H1 (cell line): Measurements from ENCODE around the gene APC2. TPM values are rescaled to one million over a fixed set of nuclear protein-coding genes. Genes with fewer than 3 reads are reported as not detected.
"Not testable (repeated sequence)": the region's sequence is repeated elsewhere in the genome, so short reads cannot be mapped to it uniquely, and the experiment has no call there.

Experiments used
- CTCF ChIA-PET: fragments of 300-600 bp; sonication (Branson Sonifier 250); formaldehyde crosslinking; loops from one replicate; lab custom pipeline; 2021; ENCODE audit not compliant: partially characterized antibody; lab: Charles Lee
- POLR2A ChIA-PET: fragments of 300-600 bp; sonication (Branson Sonifier 250); formaldehyde crosslinking; loops from one replicate; lab custom pipeline; 2021; ENCODE audit warnings: inconsistent platforms; ENCODE audit not compliant: partially characterized antibody; lab: Charles Lee
- DNase-seq, 2 experiments: peaks; one replicate each; pipeline versions ENCODE4 v3.0.0 to v3.0.0-alpha.2; 2010 to 2022; ENCODE audit warnings: low spot score in 2 of 2, low read depth in 1 of 2, mixed read lengths in 1 of 2
- FAIRE-seq: peaks from 2 replicates; lab custom pipeline; 2011; peaks lifted over from hg19 to GRCh38; lab: Jason Lieb, UNC
- H2AFZ ChIP-seq: 2 replicates; pipeline ENCODE4 v1.8.1; 2012; ENCODE audit warnings: low read length, inconsistent platforms
- H2AK5ac ChIP-seq: 2 replicates; pipeline ENCODE4 v1.6.1; 2013; ENCODE audit warnings: low read depth, low read length
- H2BK120ac ChIP-seq: replicated peaks from 2 replicates; pipeline ENCODE3; 2013; ENCODE audit warnings: low read depth, low read length, inconsistent platforms
- H2BK12ac ChIP-seq: 2 replicates; pipeline ENCODE4 v1.6.1; 2013; ENCODE audit warnings: low read depth, low read length
- H2BK15ac ChIP-seq: 2 replicates; pipeline ENCODE4 v1.6.1; 2013; ENCODE audit warnings: low read length
- H2BK20ac ChIP-seq: 2 replicates; pipeline ENCODE4 v1.6.1; 2013; ENCODE audit warnings: low read length
- H2BK5ac ChIP-seq: 2 replicates; pipeline ENCODE4 v1.6.1; 2013; ENCODE audit warnings: low read depth, low read length
- H3K14ac ChIP-seq: 2 replicates; pipeline ENCODE4 v1.6.1; 2013; ENCODE audit warnings: inconsistent platforms; ENCODE audit not compliant: insufficient read length
- H3K18ac ChIP-seq: 2 replicates; pipeline ENCODE4 v1.6.1; 2013; ENCODE audit warnings: low read length; ENCODE audit errors: extremely low read depth
- H3K23ac ChIP-seq: 2 replicates; pipeline ENCODE4 v1.6.1; 2013; ENCODE audit warnings: inconsistent platforms; ENCODE audit not compliant: insufficient read length
- H3K23me2 ChIP-seq: 2 replicates; pipeline ENCODE4 v1.6.1; 2013; ENCODE audit warnings: low read depth, low read length
- H3K27ac ChIP-seq: 2 replicates; pipeline ENCODE4 v1.6.1; 2011; ENCODE audit warnings: low read depth, low read length, inconsistent platforms
- H3K27me3 ChIP-seq, 4 experiments: replicated peaks in 1 of 4; 1 replicate in 1 of 4; 2 replicates in 3 of 4; pipeline versions ENCODE4 v1.6.1 to v1.8.1; 2011 to 2013; ENCODE audit warnings: low read length in 3 of 4, mild to moderate bottlenecking in 3 of 4, inconsistent platforms in 2 of 4, mixed read lengths in 2 of 4, moderate library complexity in 1 of 4; ENCODE audit not compliant: control insufficient read depth in 3 of 4, insufficient read depth in 3 of 4; ENCODE audit errors: extremely low read depth in 1 of 4
- H3K36me3 ChIP-seq, 4 experiments: 2 replicates each; pipeline versions ENCODE4 v1.6.1 to v1.8.1; 2011 to 2013; ENCODE audit warnings: mild to moderate bottlenecking in 4 of 4, low read length in 3 of 4, moderate library complexity in 2 of 4, control low read depth in 1 of 4, inconsistent platforms in 1 of 4; ENCODE audit not compliant: insufficient read depth in 4 of 4, control insufficient read depth in 2 of 4
- H3K4ac ChIP-seq: replicated peaks from 2 replicates; pipeline ENCODE3; 2013; ENCODE audit warnings: low read length, low read depth, mixed read lengths, inconsistent platforms; ENCODE audit not compliant: insufficient read length
- H3K4me1 ChIP-seq, 4 experiments: replicated peaks in 1 of 4; 1 replicate in 1 of 4; 2 replicates in 3 of 4; pipeline versions ENCODE4 v1.6.1 to v1.8.1; 2011 to 2013; ENCODE audit warnings: low read length in 3 of 4, inconsistent platforms in 2 of 4, mixed read lengths in 1 of 4; ENCODE audit not compliant: insufficient read depth in 4 of 4, control insufficient read depth in 3 of 4
- H3K4me2 ChIP-seq, 2 experiments: 2 replicates each; pipeline versions ENCODE4 v1.6.1 to v1.8.1; 2011 to 2013; ENCODE audit warnings: low read depth in 2 of 2, low read length in 2 of 2, control low read depth in 1 of 2, inconsistent platforms in 1 of 2, mild to moderate bottlenecking in 1 of 2; ENCODE audit not compliant: insufficient read depth in 1 of 2
- H3K4me3 ChIP-seq, 4 experiments: fragments of 200-600, 300-600 bp in 1 of 4; sonication (generic), shearing (Covaris generic), sonication (Bioruptor Twin) in 1 of 4; 2 replicates each; pipeline versions ENCODE4 v1.5.1 to v1.8.1; 2011 to 2016; ENCODE audit warnings: low read length in 4 of 4, low read depth in 3 of 4, control low read depth in 2 of 4, inconsistent platforms in 2 of 4, mild to moderate bottlenecking in 2 of 4, mixed read lengths in 1 of 4, moderate library complexity in 1 of 4; ENCODE audit not compliant: insufficient read depth in 2 of 4; ENCODE audit errors: extremely low read depth in 1 of 4
- H3K56ac ChIP-seq: replicated peaks from 2 replicates; pipeline ENCODE3; 2013; ENCODE audit warnings: low read depth, mild to moderate bottlenecking, mixed read lengths, low read length, inconsistent platforms; ENCODE audit not compliant: insufficient read length
- H3K79me1 ChIP-seq: 2 replicates; pipeline ENCODE4 v1.6.1; 2013; ENCODE audit warnings: low read depth, low read length, control low read depth
- H3K79me2 ChIP-seq, 2 experiments: 2 replicates each; pipeline versions ENCODE4 v1.6.1 to v1.8.1; 2012 to 2013; ENCODE audit warnings: low read length in 2 of 2, mild to moderate bottlenecking in 2 of 2, inconsistent platforms in 1 of 2; ENCODE audit not compliant: insufficient read depth in 2 of 2, control insufficient read depth in 1 of 2
- H3K9ac ChIP-seq, 4 experiments: replicated peaks in 1 of 4; 1 replicate in 1 of 4; 2 replicates in 3 of 4; pipeline versions ENCODE4 v1.6.1 to v1.8.1; 2011 to 2013; ENCODE audit warnings: low read depth in 3 of 4, low read length in 3 of 4, control low read depth in 2 of 4, mild to moderate bottlenecking in 2 of 4, moderate library complexity in 2 of 4, inconsistent platforms in 1 of 4; ENCODE audit errors: extremely low read depth in 1 of 4
- H3K9me3 ChIP-seq, 2 experiments: 2 replicates each; pipeline versions ENCODE4 v1.6.1 to v1.8.1; 2012 to 2013; ENCODE audit warnings: mild to moderate bottlenecking in 2 of 2, moderate library complexity in 2 of 2, control low read depth in 1 of 2, inconsistent platforms in 1 of 2, low read depth in 1 of 2, low read length in 1 of 2, mixed read lengths in 1 of 2; ENCODE audit not compliant: insufficient read depth in 2 of 2
- H4K20me1 ChIP-seq, 2 experiments: replicated peaks in 1 of 2; 2 replicates each; pipeline versions ENCODE3 to v1.8.1; 2011 to 2013; ENCODE audit warnings: inconsistent platforms in 2 of 2, low read length in 2 of 2, mild to moderate bottlenecking in 1 of 2; ENCODE audit not compliant: insufficient read depth in 2 of 2, control insufficient read depth in 1 of 2
- H4K5ac ChIP-seq: 2 replicates; pipeline ENCODE4 v1.6.1; 2013; ENCODE audit warnings: low read length, low read depth, mixed read lengths, inconsistent platforms; ENCODE audit not compliant: insufficient read length
- H4K8ac ChIP-seq: 2 replicates; pipeline ENCODE4 v1.8.0; 2013; ENCODE audit warnings: mild to moderate bottlenecking, moderate library complexity, low read length, inconsistent platforms; ENCODE audit not compliant: insufficient read depth; ENCODE audit errors: extremely low read depth
- H4K91ac ChIP-seq: replicated peaks from 2 replicates; pipeline ENCODE3; 2013; ENCODE audit warnings: low read length, mixed read lengths, inconsistent platforms; ENCODE audit not compliant: insufficient read length
- WGBS, 2 experiments: shearing (Covaris generic) in 1 of 2; methylation state at CpG; one replicate each; pipeline versions ENCODE4 v1.1.6 to v1.1.7; 2013 to 2015; ENCODE audit warnings: low lambda C conversion rate in 2 of 2, mixed read lengths in 2 of 2, inconsistent platforms in 1 of 2, low coverage in 1 of 2, missing lambda C conversion rate in 1 of 2; ENCODE audit not compliant: insufficient replicate concordance in 2 of 2, insufficient coverage in 1 of 2, insufficient read length in 1 of 2; ENCODE audit errors: extremely low coverage in 1 of 2, missing lambda C conversion rate in 1 of 2; 5-methylcytosine and 5-hydroxymethylcytosine counted together
- polyA plus RNA-seq, 7 experiments: library from polyadenylated mRNA; depleted of rRNA in 3 of 7; stranded (reverse) in 5 of 7; unstranded in 2 of 7; fragments of >200 nt in 5 of 7; fragments of 200-250 nt in 2 of 7; gene quantifications; 1 replicate in 5 of 7; 2 replicates in 1 of 7; 4 replicates in 1 of 7; pipeline versions ENCODE4 v1.2.1 to v1.2.3, GENCODE V29; 2011 to 2013; ENCODE audit warnings: missing spikeins in 2 of 7, mixed read lengths in 2 of 7
- total RNA-seq: library from RNA; stranded (reverse); fragmentation: NEBNext Ultra II Directional; extraction: Animal tissue kit (Norgen Biotek cat#: 25700); gene quantifications from 2 replicates; pipeline ENCODE4 v1.2.1, GENCODE V29; 2021

The APC2 gene
- total and polyA plus RNA-seq, 2 of the 8 experiments (the other 6 are each of a cell fraction or from before 2014, with no cell fraction given), result 1.3 to 4.1 TPM

- H3K27ac ChIP-seq, H3K79me2 ChIP-seq, H4K8ac ChIP-seq, H3K4me3 ChIP-seq, H3K14ac ChIP-seq, H3K23me2 ChIP-seq, H3K23ac ChIP-seq, H3K9me3 ChIP-seq, H3K9ac ChIP-seq, H4K5ac ChIP-seq, H3K18ac ChIP-seq, H2BK5ac ChIP-seq, H2BK120ac ChIP-seq, H2BK15ac ChIP-seq, H2BK12ac ChIP-seq, H3K4ac ChIP-seq, H4K91ac ChIP-seq, FAIRE-seq, H2AFZ ChIP-seq, DNase-seq, H3K4me1 ChIP-seq, H2AK5ac ChIP-seq, H3K56ac ChIP-seq, H3K79me1 ChIP-seq, H2BK20ac ChIP-seq, H3K36me3 ChIP-seq, H3K4me2 ChIP-seq: not testable (repeated sequence)
- peaks cover 15 to 32% of the 10 kb centered on the region in 2 experiments for H4K20me1 ChIP-seq
- peaks cover 2 to 13% (median 11%) of the 10 kb centered on the region in 4 experiments; a peak in 6 of 7 replicates for H3K27me3 ChIP-seq
- POLR2A ChIA-PET, result interaction anchor here (1.2 to 4.5 kb wide), 6 partner anchors 11 to 208 kb away, joined by 3 to 27 read pairs (median 3); partner anchors contain the start of genes CIRBP and REEP6
- 96% methylated on average over 9 of the region's 9 CpGs; no CpG with 5 or more reads in 1 of the 2 experiments for WGBS, 2 experiments
- CTCF ChIA-PET, result interaction anchor here (0.7 to 2.2 kb wide), 5 partner anchors 9 to 186 kb away, joined by 3 to 13 read pairs (median 3); no protein-coding TSS in a partner anchor
Measured at GRCh38 chr19:1477056-1477455, 27.1 kb downstream of the APC2 start.
